Measurements from ENCODE around the gene TMEM212. TPM values are rescaled to one million over a fixed set of nuclear protein-coding genes. Genes with fewer than 3 reads are reported as not detected.

TMEM212 gene
- total and polyA plus RNA-seq, 2 donors (not counting 3 experiments of a cell fraction or from before 2014, with no cell fraction given) = not detected

DNA sequence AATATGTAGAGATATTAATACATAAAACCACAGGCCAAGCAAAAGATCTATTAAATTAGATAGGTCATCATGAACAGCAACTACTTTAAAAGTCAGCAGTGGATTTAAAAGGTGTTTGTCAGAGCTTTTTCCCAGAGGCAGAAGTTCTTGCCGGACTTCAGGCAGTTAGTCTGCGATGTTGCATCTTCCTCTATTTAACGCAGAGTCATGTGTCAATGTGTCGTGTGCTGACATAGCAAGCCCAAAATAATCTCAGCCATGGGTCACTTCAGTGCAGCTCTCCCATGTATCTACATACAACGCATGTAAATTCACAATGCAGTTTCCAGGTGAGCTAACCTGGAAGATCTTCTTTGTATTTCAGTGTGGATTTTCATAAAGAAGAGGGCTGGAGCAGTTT, 8.0 kb upstream of the TMEM212 start:
- BruUV-seq (replicated peaks) = no TSS peak
- ChIA-PET POLR2A (interaction anchor here (0.5 kb wide), 1 partner anchor 523 kb away, joined by 6 read pairs; no protein-coding TSS in a partner anchor), CTCF (interaction anchor here (0.9 to 2.1 kb wide), 11 partner anchors 15 to 648 kb away, joined by 3 to 41 read pairs (median 4); partner anchors contain the start of gene FNDC3B)
- no peaks in the 10 kb centered on the region for H3K9me1 ChIP-seq (replicated peaks; ENCODE audit: control insufficient read depth, extremely low read depth, insufficient read depth, low read length)
- no peak overlapping the region for H2AFZ ChIP-seq (ENCODE audit: low read depth, low read length)
- peaks cover 46% of the 10 kb centered on the region for H3K4me1 ChIP-seq (ENCODE audit: control insufficient read depth, extremely low read depth, insufficient read depth, low read length)
- no peak for FAIRE-seq
- H3K27me3 ChIP-seq (ENCODE audit: control insufficient read depth in 2 of 2, insufficient read depth in 2 of 2, low read length in 2 of 2) = no peaks in the 10 kb centered on the region
- intact Hi-C loops (cut with micrococcal nuclease) (no loop called here), dilution Hi-C loops (cut with MboI; ENCODE audit: extremely low pct_ligation_motif_present, low sequenced_read_pairs) (no loop called here)
- peak overlapping the region; percentile 91 for H3K27ac ChIP-seq (ENCODE audit: insufficient read depth, low read depth, low read length)
- no peaks in the 10 kb centered on the region for H4K20me1 ChIP-seq (replicated peaks; ENCODE audit: control insufficient read depth, extremely low read depth, insufficient read depth, low read length)
- H3K9ac ChIP-seq (replicated peaks; ENCODE audit: extremely low read depth, insufficient read depth, low read length) = no peak overlapping the region
- TF ChIP-seq, protein P1, sequence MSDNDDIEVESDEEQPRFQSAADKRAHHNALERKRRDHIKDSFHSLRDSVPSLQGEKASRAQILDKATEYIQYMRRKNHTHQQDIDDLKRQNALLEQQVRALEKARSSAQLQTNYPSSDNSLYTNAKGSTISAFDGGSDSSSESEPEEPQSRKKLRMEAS (IDR thresholded peaks at IDR 0.05; ENCODE audit: insufficient read depth, insufficient read length) = no peak
- TF ChIP-seq JUN (IDR thresholded peaks at IDR 0.05; ENCODE audit: borderline replicate concordance, insufficient read depth, insufficient read length, low read depth) (no peak), POLR2AphosphoS5 (IDR thresholded peaks at IDR 0.05; ENCODE audit: insufficient read depth, low read depth, low read length) (no peak), EZH2 (IDR thresholded peaks at IDR 0.05; ENCODE audit: borderline replicate concordance, low read depth, low read length, severe bottlenecking) (no peak), POLR2A (IDR thresholded peaks at IDR 0.05; ENCODE audit: low read depth, low read length) (no peak), GATA2 (IDR thresholded peaks at IDR 0.05; ENCODE audit: insufficient read depth, insufficient read length, low read depth, low read length) (no peak), FOS (IDR thresholded peaks at IDR 0.05; ENCODE audit: borderline replicate concordance, insufficient read depth, low read length) (no peak), MYC (IDR thresholded peaks at IDR 0.05; ENCODE audit: low read depth, low read length) (no peak)
- TF ChIP-seq, protein P2, sequence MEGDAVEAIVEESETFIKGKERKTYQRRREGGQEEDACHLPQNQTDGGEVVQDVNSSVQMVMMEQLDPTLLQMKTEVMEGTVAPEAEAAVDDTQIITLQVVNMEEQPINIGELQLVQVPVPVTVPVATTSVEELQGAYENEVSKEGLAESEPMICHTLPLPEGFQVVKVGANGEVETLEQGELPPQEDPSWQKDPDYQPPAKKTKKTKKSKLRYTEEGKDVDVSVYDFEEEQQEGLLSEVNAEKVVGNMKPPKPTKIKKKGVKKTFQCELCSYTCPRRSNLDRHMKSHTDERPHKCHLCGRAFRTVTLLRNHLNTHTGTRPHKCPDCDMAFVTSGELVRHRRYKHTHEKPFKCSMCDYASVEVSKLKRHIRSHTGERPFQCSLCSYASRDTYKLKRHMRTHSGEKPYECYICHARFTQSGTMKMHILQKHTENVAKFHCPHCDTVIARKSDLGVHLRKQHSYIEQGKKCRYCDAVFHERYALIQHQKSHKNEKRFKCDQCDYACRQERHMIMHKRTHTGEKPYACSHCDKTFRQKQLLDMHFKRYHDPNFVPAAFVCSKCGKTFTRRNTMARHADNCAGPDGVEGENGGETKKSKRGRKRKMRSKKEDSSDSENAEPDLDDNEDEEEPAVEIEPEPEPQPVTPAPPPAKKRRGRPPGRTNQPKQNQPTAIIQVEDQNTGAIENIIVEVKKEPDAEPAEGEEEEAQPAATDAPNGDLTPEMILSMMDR (IDR thresholded peaks at IDR 0.05; ENCODE audit: extremely low read depth in 1 of 2, insufficient read depth in 1 of 2, low read depth in 1 of 2, low read length in 2 of 2) = no peak
- H3K36me3 ChIP-seq (ENCODE audit: control insufficient read depth in 2 of 2, extremely low read depth in 1 of 2, insufficient read depth in 2 of 2, low read length in 2 of 2) = no peaks in the 10 kb centered on the region
- no peak overlapping the region for H3K4me3 ChIP-seq (replicated peaks in 1 of 3; ENCODE audit: insufficient read depth in 1 of 3, low read depth in 1 of 3, low read length in 3 of 3)
- H3K9me3 ChIP-seq (replicated peaks; ENCODE audit: control insufficient read depth, insufficient read depth, low read length) = no peaks in the 10 kb centered on the region
- no peak overlapping the region for H3K4me2 ChIP-seq (ENCODE audit: insufficient read depth, low read length)
- no peak for DNase-seq (ENCODE audit: low read depth, low spot score)
- no peaks in the 10 kb centered on the region for H3K79me2 ChIP-seq (ENCODE audit: control insufficient read depth, insufficient read depth, low read length)

Data from endothelial cell of umbilical vein (primary cell).